Liver (tissue), 9 donors: Measurements from ENCODE around the gene HDAC8. TPM values are rescaled to one million over a fixed set of nuclear protein-coding genes. Genes with fewer than 3 reads are reported as not detected.

Experiments used
- DNase-seq: peaks from one replicate; pipeline ENCODE4 v3.0.0-alpha.2; 2017; ENCODE audit warnings: low spot score
- H3K27ac ChIP-seq, 2 donors: one replicate each; pipeline ENCODE4 v1.7.0; 2013; ENCODE audit warnings: inconsistent platforms in 2 of 2, low read length in 2 of 2, control low read depth in 1 of 2, low read depth in 1 of 2, mild to moderate bottlenecking in 1 of 2
- H3K27me3 ChIP-seq, 4 donors: one replicate each; pipeline versions ENCODE4 v1.6.1 to v1.7.0; 2013; ENCODE audit warnings: low read length in 3 of 4, inconsistent platforms in 1 of 4, mild to moderate bottlenecking in 1 of 4, moderate library complexity in 1 of 4; ENCODE audit not compliant: control insufficient read depth in 4 of 4, insufficient read depth in 4 of 4
- H3K36me3 ChIP-seq, 4 donors: one replicate each; pipeline versions ENCODE4 v1.6.1 to v1.7.0; 2013; ENCODE audit warnings: low read length in 3 of 4, mild to moderate bottlenecking in 3 of 4, low read depth in 1 of 4, moderate library complexity in 1 of 4; ENCODE audit not compliant: control insufficient read depth in 4 of 4, insufficient read depth in 3 of 4
- H3K4me1 ChIP-seq, 4 donors: one replicate each; pipeline versions ENCODE4 v1.6.1 to v1.7.0; 2013; ENCODE audit warnings: low read length in 3 of 4, mild to moderate bottlenecking in 3 of 4, moderate library complexity in 1 of 4; ENCODE audit not compliant: control insufficient read depth in 4 of 4, insufficient read depth in 4 of 4
- H3K4me3 ChIP-seq, 3 donors: one replicate each; pipeline versions ENCODE4 v1.6.1 to v1.7.0; 2013; ENCODE audit warnings: low read length in 3 of 3, control low read depth in 1 of 3, low read depth in 1 of 3, mild to moderate bottlenecking in 1 of 3
- H3K9ac ChIP-seq, 2 donors: one replicate each; pipeline ENCODE4 v1.7.0; 2013; ENCODE audit warnings: low read length in 2 of 2, mild to moderate bottlenecking in 2 of 2, moderate library complexity in 2 of 2, control low read depth in 1 of 2, low read depth in 1 of 2
- H3K9me3 ChIP-seq, 4 donors: one replicate each; pipeline versions ENCODE4 v1.6.1 to v1.7.0; 2013; ENCODE audit warnings: low read length in 3 of 4; ENCODE audit not compliant: control insufficient read depth in 4 of 4
- EGR1 ChIP-seq, 2 donors: IDR thresholded peaks; 2 replicates each; pipeline ENCODE4 v1.6.1; 2016 to 2018; ENCODE audit warnings: antibody characterized with exemption in 2 of 2, low read depth in 2 of 2
- FOXA1 ChIP-seq: IDR thresholded peaks from 2 replicates; pipeline ENCODE4 v1.6.1; 2016; ENCODE audit warnings: antibody characterized with exemption
- FOXA2 ChIP-seq: IDR thresholded peaks from 2 replicates; pipeline ENCODE4 v1.6.1; 2016; ENCODE audit warnings: antibody characterized with exemption
- GABPA ChIP-seq, 2 donors: IDR thresholded peaks in 1 of 2; conservative IDR thresholded peaks in 1 of 2; 2 replicates each; pipeline ENCODE4 v1.6.1; 2016; ENCODE audit warnings: antibody characterized with exemption in 2 of 2, mild to moderate bottlenecking in 1 of 2, moderate library complexity in 1 of 2
- HNF4A ChIP-seq, 2 donors: conservative IDR thresholded peaks; 2 replicates each; pipeline ENCODE4 v1.6.1; 2016; ENCODE audit warnings: antibody characterized with exemption in 2 of 2, mild to moderate bottlenecking in 2 of 2
- HNF4G ChIP-seq: IDR thresholded peaks from 2 replicates; pipeline ENCODE4 v1.6.1; 2016; ENCODE audit warnings: antibody characterized with exemption
- JUND ChIP-seq, 2 donors: IDR thresholded peaks; 2 replicates each; pipeline ENCODE4 v1.6.1; 2016; ENCODE audit warnings: antibody characterized with exemption in 2 of 2
- NR2F2 ChIP-seq: IDR thresholded peaks from 2 replicates; pipeline ENCODE4 v1.6.1; 2016; ENCODE audit warnings: antibody characterized with exemption
- RAD21 ChIP-seq, 2 donors: IDR thresholded peaks; 2 replicates each; pipeline ENCODE4 v1.6.1; 2016; ENCODE audit warnings: antibody characterized with exemption in 2 of 2, mild to moderate bottlenecking in 2 of 2
- RXRA ChIP-seq, 2 donors: IDR thresholded peaks; 2 replicates each; pipeline ENCODE4 v1.6.1; 2017 to 2018; ENCODE audit warnings: antibody characterized with exemption in 2 of 2, mild to moderate bottlenecking in 1 of 2
- SP1 ChIP-seq: IDR thresholded peaks from 2 replicates; pipeline ENCODE4 v1.6.1; 2018; ENCODE audit warnings: antibody characterized with exemption, mild to moderate bottlenecking
- TAF1 ChIP-seq: conservative IDR thresholded peaks from 2 replicates; pipeline ENCODE4 v1.6.1; 2016; ENCODE audit warnings: antibody characterized with exemption, mild to moderate bottlenecking
- YY1 ChIP-seq: IDR thresholded peaks from 2 replicates; pipeline ENCODE4 v1.6.1; 2016; ENCODE audit warnings: antibody characterized with exemption, mild to moderate bottlenecking
- WGBS: extraction: QIAGEN DNeasy Blood & Tissue Kit; methylation state at CpG from one replicate; pipeline ENCODE4 v1.1.7; 2013; 5-methylcytosine and 5-hydroxymethylcytosine counted together
- polyA plus RNA-seq, 2 donors: library from polyadenylated mRNA; stranded (reverse) in 1 of 2; unstranded in 1 of 2; fragments of 200-250 nt in 1 of 2; fragments of >200 nt in 1 of 2; fragmentation: Nextera tagmentation in 1 of 2; extraction: Ambion mirVana in 1 of 2; gene quantifications; one replicate each; pipeline versions ENCODE4 v1.2.1 to v1.2.3, GENCODE V29; 2013 to 2015
- total RNA-seq, 2 donors: library from RNA; depleted of rRNA; stranded (reverse); fragments of >200 nt; gene quantifications; one replicate each; pipeline ENCODE4 v1.2.3, GENCODE V29; 2014
- TF ChIP-seq, protein P1 (sequence below): IDR thresholded peaks from 2 replicates; pipeline ENCODE4 v1.6.1; 2016; ENCODE audit warnings: antibody characterized with exemption
- TF ChIP-seq, protein P2 (sequence below): IDR thresholded peaks from 2 replicates; pipeline ENCODE4 v1.6.1; 2016; ENCODE audit warnings: antibody characterized with exemption, mild to moderate bottlenecking
- TF ChIP-seq, protein P3 (sequence below): fragments of 150-350 bp; IDR thresholded peaks from 2 replicates; pipeline ENCODE4 v1.5.1; 2017; ENCODE audit warnings: improper control_type of control experiment, low read depth, low read length; ENCODE audit not compliant: missing input control
- TF ChIP-seq, protein P4 (sequence below): IDR thresholded peaks from 2 replicates; pipeline ENCODE4 v1.6.1; 2016; ENCODE audit warnings: antibody characterized with exemption
- TF ChIP-seq, protein P5 (sequence below): IDR thresholded peaks from 2 replicates; pipeline ENCODE4 v1.6.1; 2016; ENCODE audit warnings: antibody characterized with exemption
- donor health status: healthy.
- donor health status: healthy.
- donor health status: healthy.
- donor health status: healthy.
- donor health status: healthy.

The HDAC8 gene
- total and polyA plus RNA-seq, 4 donors = 11.1 to 30.4 (median 14.0) TPM

DNA sequence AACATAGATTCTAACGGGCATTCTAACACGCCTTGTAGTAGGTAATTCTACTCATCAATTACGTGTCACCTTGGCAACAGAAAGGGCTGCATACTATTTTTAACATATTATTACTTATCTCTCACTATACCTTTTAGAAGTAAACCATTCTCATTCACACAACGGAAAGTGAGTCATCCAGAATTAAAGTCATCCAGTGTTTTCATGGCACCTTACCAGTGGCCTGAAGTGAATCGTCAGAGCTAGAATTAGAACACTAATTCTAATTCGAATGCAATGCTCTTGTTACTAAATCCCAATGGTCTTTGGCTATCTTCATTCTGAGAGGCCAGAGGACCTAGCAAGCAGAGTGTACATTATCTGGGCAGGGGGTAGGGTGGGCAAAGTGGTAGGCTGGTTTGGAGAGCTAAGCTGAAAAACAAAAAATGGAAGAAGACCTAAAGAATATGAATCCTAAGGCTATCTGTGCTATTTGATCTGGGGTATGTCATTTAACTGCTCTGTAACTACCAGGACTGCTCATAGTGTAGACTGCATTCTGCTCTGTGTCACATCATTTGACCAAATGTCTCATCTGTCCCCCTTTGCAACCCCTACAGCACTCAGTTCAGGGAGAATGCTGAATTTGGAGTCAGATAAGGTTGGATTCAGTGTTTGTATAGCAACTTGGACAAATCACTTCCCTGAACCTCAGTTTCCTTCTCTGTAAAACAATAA is 96.5 kb downstream of the HDAC8 start:
- WGBS = 97% methylated on average over 6 of the region's 6 CpGs
- no peak overlapping the region for H3K4me3 ChIP-seq
- no peaks in the 10 kb centered on the region for H3K9me3 ChIP-seq
- H3K9ac ChIP-seq = no peak overlapping the region
- no peak overlapping the region for H3K27ac ChIP-seq
- no peaks in the 10 kb centered on the region for H3K27me3 ChIP-seq
- H3K4me1 ChIP-seq = peaks cover 1 to 14% (median 10%) of the 10 kb centered on the region in 4 donors
- no peak for DNase-seq
- H3K36me3 ChIP-seq = no peaks in the 10 kb centered on the region
- TF ChIP-seq GABPA (IDR thresholded peaks at IDR 0.05 in 1 of 2, conservative IDR thresholded peaks at IDR 0.05 in 1 of 2) (no peak), YY1 (no peak), RXRA (IDR thresholded peaks at IDR 0.05) (no peak)
- TF ChIP-seq, protein P1, sequence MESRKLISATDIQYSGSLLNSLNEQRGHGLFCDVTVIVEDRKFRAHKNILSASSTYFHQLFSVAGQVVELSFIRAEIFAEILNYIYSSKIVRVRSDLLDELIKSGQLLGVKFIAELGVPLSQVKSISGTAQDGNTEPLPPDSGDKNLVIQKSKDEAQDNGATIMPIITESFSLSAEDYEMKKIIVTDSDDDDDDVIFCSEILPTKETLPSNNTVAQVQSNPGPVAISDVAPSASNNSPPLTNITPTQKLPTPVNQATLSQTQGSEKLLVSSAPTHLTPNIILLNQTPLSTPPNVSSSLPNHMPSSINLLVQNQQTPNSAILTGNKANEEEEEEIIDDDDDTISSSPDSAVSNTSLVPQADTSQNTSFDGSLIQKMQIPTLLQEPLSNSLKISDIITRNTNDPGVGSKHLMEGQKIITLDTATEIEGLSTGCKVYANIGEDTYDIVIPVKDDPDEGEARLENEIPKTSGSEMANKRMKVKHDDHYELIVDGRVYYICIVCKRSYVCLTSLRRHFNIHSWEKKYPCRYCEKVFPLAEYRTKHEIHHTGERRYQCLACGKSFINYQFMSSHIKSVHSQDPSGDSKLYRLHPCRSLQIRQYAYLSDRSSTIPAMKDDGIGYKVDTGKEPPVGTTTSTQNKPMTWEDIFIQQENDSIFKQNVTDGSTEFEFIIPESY = no peak

DNA sequence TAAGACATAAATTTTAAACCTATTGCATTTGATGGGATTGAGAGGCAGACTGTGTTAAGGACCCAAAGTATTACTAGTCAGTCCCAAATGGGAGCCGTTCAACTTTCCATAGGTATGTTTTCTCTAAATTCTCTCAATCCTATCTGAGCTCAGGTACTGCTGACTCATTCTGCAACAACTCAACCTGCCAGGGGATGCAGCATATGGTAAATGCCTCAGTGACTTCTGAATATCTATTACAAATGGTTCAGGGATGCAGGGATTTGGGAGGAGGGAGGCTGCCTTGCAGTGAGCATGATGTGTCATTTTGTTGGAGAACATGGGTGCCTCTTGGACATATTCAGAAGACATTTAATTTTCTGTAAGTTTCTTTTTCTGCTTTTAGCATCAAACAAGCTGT is 97.3 kb downstream of the HDAC8 start:
- DNase-seq = no peak
- Histone ChIP-seq H3K36me3 (no peaks in the 10 kb centered on the region), H3K4me1 (peaks cover 1 to 14% (median 10%) of the 10 kb centered on the region in 4 donors), H3K9ac (no peak overlapping the region), H3K27ac (no peak overlapping the region), H3K27me3 (no peaks in the 10 kb centered on the region), H3K9me3 (no peaks in the 10 kb centered on the region), H3K4me3 (no peak overlapping the region)
- TF ChIP-seq, protein P2, sequence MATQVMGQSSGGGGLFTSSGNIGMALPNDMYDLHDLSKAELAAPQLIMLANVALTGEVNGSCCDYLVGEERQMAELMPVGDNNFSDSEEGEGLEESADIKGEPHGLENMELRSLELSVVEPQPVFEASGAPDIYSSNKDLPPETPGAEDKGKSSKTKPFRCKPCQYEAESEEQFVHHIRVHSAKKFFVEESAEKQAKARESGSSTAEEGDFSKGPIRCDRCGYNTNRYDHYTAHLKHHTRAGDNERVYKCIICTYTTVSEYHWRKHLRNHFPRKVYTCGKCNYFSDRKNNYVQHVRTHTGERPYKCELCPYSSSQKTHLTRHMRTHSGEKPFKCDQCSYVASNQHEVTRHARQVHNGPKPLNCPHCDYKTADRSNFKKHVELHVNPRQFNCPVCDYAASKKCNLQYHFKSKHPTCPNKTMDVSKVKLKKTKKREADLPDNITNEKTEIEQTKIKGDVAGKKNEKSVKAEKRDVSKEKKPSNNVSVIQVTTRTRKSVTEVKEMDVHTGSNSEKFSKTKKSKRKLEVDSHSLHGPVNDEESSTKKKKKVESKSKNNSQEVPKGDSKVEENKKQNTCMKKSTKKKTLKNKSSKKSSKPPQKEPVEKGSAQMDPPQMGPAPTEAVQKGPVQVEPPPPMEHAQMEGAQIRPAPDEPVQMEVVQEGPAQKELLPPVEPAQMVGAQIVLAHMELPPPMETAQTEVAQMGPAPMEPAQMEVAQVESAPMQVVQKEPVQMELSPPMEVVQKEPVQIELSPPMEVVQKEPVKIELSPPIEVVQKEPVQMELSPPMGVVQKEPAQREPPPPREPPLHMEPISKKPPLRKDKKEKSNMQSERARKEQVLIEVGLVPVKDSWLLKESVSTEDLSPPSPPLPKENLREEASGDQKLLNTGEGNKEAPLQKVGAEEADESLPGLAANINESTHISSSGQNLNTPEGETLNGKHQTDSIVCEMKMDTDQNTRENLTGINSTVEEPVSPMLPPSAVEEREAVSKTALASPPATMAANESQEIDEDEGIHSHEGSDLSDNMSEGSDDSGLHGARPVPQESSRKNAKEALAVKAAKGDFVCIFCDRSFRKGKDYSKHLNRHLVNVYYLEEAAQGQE = no peak
- TF ChIP-seq, protein P1 = no peak
- TF ChIP-seq TAF1 (no peak), GABPA (IDR thresholded peaks at IDR 0.05 in 1 of 2, conservative IDR thresholded peaks at IDR 0.05 in 1 of 2) (no peak), RAD21 (IDR thresholded peaks at IDR 0.05) (no peak), HNF4A (conservative IDR thresholded peaks at IDR 0.05) (no peak), EGR1 (IDR thresholded peaks at IDR 0.05; ENCODE audit: low read depth in 2 of 2) (no peak), NR2F2 (no peak), FOXA1 (no peak), HNF4G (no peak), SP1 (no peak), JUND (IDR thresholded peaks at IDR 0.05) (no peak), RXRA (IDR thresholded peaks at IDR 0.05) (no peak), FOXA2 (no peak), YY1 (no peak)
- TF ChIP-seq, protein P3, sequence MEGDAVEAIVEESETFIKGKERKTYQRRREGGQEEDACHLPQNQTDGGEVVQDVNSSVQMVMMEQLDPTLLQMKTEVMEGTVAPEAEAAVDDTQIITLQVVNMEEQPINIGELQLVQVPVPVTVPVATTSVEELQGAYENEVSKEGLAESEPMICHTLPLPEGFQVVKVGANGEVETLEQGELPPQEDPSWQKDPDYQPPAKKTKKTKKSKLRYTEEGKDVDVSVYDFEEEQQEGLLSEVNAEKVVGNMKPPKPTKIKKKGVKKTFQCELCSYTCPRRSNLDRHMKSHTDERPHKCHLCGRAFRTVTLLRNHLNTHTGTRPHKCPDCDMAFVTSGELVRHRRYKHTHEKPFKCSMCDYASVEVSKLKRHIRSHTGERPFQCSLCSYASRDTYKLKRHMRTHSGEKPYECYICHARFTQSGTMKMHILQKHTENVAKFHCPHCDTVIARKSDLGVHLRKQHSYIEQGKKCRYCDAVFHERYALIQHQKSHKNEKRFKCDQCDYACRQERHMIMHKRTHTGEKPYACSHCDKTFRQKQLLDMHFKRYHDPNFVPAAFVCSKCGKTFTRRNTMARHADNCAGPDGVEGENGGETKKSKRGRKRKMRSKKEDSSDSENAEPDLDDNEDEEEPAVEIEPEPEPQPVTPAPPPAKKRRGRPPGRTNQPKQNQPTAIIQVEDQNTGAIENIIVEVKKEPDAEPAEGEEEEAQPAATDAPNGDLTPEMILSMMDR = no peak
- TF ChIP-seq, protein P4, sequence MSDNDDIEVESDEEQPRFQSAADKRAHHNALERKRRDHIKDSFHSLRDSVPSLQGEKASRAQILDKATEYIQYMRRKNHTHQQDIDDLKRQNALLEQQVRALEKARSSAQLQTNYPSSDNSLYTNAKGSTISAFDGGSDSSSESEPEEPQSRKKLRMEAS = no peak
- TF ChIP-seq, protein P5, sequence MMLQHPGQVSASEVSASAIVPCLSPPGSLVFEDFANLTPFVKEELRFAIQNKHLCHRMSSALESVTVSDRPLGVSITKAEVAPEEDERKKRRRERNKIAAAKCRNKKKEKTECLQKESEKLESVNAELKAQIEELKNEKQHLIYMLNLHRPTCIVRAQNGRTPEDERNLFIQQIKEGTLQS = no peak
- WGBS = 100% methylated on average over 1 of the region's 1 CpG
